PC-3 (cell line): ENCODE data around the gene AKR1C1. TPM values are rescaled to one million over a fixed set of nuclear protein-coding genes. Genes with fewer than 3 reads are reported as not detected.
"Not testable (repeated sequence)": the region's sequence is repeated elsewhere in the genome, so short reads cannot be mapped to it uniquely, and the experiment has no call there.

Source experiments
- ATAC-seq: fragments of 200-7000 bp; cut with Tn5 transposase; 2 replicates; pipeline ENCODE4 v1.9.1; 2020; ENCODE audit warnings: mild to moderate bottlenecking, moderate library complexity
- Bru-seq: library from RNA; stranded (reverse); fragments of 400-500 nt; gene quantifications from one replicate; lab custom pipeline; 2021; lab: Mats Ljungman, UMichigan
- BruChase-seq, 2 experiments: library from RNA; stranded (reverse); fragments of 400-500 nt; gene quantifications; one replicate each; lab custom pipeline; 2021; lab: Mats Ljungman, UMichigan
- BruUV-seq: library from RNA; stranded (reverse); fragments of 400-500 nt; replicated peaks from 2 replicates; lab custom pipeline; 2021; lab: Mats Ljungman, UMichigan
- CTCF ChIA-PET: fragments of 300-600 bp; sonication (Branson Sonifier 250); formaldehyde crosslinking; loops from one replicate; lab custom pipeline; 2022; ENCODE audit warnings: antibody characterized with exemption; lab: Charles Lee
- POLR2A ChIA-PET: fragments of 300-600 bp; sonication (Branson Sonifier 250); formaldehyde crosslinking; loops from one replicate; lab custom pipeline; 2022; ENCODE audit warnings: antibody characterized with exemption; ENCODE audit not compliant: unreplicated experiment; lab: Charles Lee
- DNase-seq: peaks from one replicate; pipeline ENCODE4 v3.0.0-alpha.2; 2015
- H2AFZ ChIP-seq: fragments of 300-600 bp; sonication (generic); 2 replicates; pipeline ENCODE4 v1.6.0; 2016; ENCODE audit warnings: antibody characterized with exemption, low read length
- H3F3A ChIP-seq: fragments of 300-600 bp; sonication (generic); one replicate; pipeline ENCODE4 v1.6.0; 2017; ENCODE audit warnings: antibody characterized with exemption, low read length, control low read depth, mild to moderate bottlenecking; ENCODE audit not compliant: unreplicated experiment
- H3K27ac ChIP-seq: fragments of 300-600 bp; sonication (generic); 2 replicates; pipeline ENCODE4 v1.5.1; 2016; ENCODE audit warnings: mild to moderate bottlenecking, low read length
- H3K27me3 ChIP-seq: fragments of 300-600 bp; sonication (generic); 2 replicates; pipeline ENCODE4 v1.6.1; 2016; ENCODE audit warnings: low read length, mixed read lengths
- H3K36me3 ChIP-seq: fragments of 300-600 bp; sonication (generic); 2 replicates; pipeline ENCODE4 v1.6.1; 2016; ENCODE audit warnings: low read depth, mixed run types, low read length, mixed read lengths
- H3K4me1 ChIP-seq: fragments of 300-600 bp; sonication (generic); 2 replicates; pipeline ENCODE4 v1.5.1; 2016; ENCODE audit warnings: low read length; ENCODE audit not compliant: insufficient read depth
- H3K4me2 ChIP-seq: fragments of 300-600 bp; sonication (generic); 2 replicates; pipeline ENCODE4 v1.6.0; 2016; ENCODE audit warnings: low read length
- H3K4me3 ChIP-seq: fragments of 300-600 bp; sonication (generic); 2 replicates; pipeline ENCODE4 v1.5.1; 2016; ENCODE audit warnings: mild to moderate bottlenecking, low read length, mixed read lengths
- H3K79me2 ChIP-seq: fragments of 300-600 bp; sonication (generic); 2 replicates; pipeline ENCODE4 v1.6.1; 2017; ENCODE audit warnings: low read length, mixed read lengths
- H3K9ac ChIP-seq: fragments of 300-600 bp; sonication (generic); 2 replicates; pipeline ENCODE4 v1.6.0; 2016; ENCODE audit warnings: mild to moderate bottlenecking, low read length
- H3K9me2 ChIP-seq: fragments of 300-600 bp; sonication (generic); replicated peaks from 2 replicates; pipeline ENCODE4 v1.6.1; 2016; ENCODE audit warnings: mixed run types, low read length, mixed read lengths
- H3K9me3 ChIP-seq: fragments of 300-600 bp; sonication (generic); 2 replicates; pipeline ENCODE4 v1.6.1; 2016; ENCODE audit warnings: low read length, mixed read lengths
- H4K20me1 ChIP-seq: fragments of 300-600 bp; sonication (generic); 2 replicates; pipeline ENCODE4 v1.6.1; 2016; ENCODE audit warnings: low read length, mixed read lengths
- CTCF ChIP-seq: fragments of 300-600 bp; sonication (generic); conservative IDR thresholded peaks from 2 replicates; pipeline ENCODE4 v1.5.1; 2017; ENCODE audit warnings: antibody characterized with exemption, low read depth, mild to moderate bottlenecking, low read length
- EZH2 ChIP-seq: fragments of 300-600 bp; sonication (generic); IDR thresholded peaks from one replicate; pipeline ENCODE4 v1.6.1; 2017; ENCODE audit warnings: antibody characterized with exemption, mild to moderate bottlenecking, low read length; ENCODE audit not compliant: unreplicated experiment
- EZH2phosphoT487 ChIP-seq: fragments of 300-600 bp; sonication (generic); IDR thresholded peaks from 2 replicates; pipeline ENCODE4 v1.6.1; 2018; ENCODE audit warnings: mild to moderate bottlenecking, antibody characterized with exemption, low read length, borderline replicate concordance
- intact Hi-C: fragments of 100-400 bp; cut with micrococcal nuclease; formaldehyde crosslinking; loops from 2 replicates; pipeline ENCODE4 v1.9.0; 2023
- long read RNA-seq: library from polyadenylated mRNA; unstranded; transcript quantifications from one replicate; pipeline ENCODE4 v2.0.0, GENCODE V29; 2021; ENCODE audit not compliant: unreplicated experiment
- total RNA-seq: library from RNA; depleted of rRNA; stranded (reverse); fragments of >200 nt; gene quantifications from 2 replicates; pipeline ENCODE4 v1.2.3, GENCODE V29; 2014; rRNA removed

The AKR1C1 gene
- total RNA-seq, result 1.8 and 3.2 TPM in 2 replicates
- percentile 41 among the genes with signal in this experiment for Bru-seq, nascent RNA
- percentile 32 among the genes with signal in this experiment for BruChase-seq, experiment 1, labeled RNA remaining after a 6-hour chase
- percentile 46 among the genes with signal in this experiment for BruChase-seq, experiment 2, labeled RNA remaining after a 2-hour chase
- long read RNA-seq, full-length matches to known transcripts, result 2 of 2 reads
- long read RNA-seq, partial matches to known transcripts, result 0 of 2 reads
- long read RNA-seq, other reads (novel, unspliced or antisense), result 0 of 2 reads

GRCh38 chr10:4962876-4963814 lies at the start of gene AKR1C1:
AKR1C1 (plus strand) TSS chr10:4963415; CDS start chr10:4963445, 30 bp downstream.
- H3K4me1 ChIP-seq, CTCF ChIA-PET, H3K36me3 ChIP-seq, H3F3A ChIP-seq, intact Hi-C loops, H3K9ac ChIP-seq, H3K27ac ChIP-seq, H3K9me2 ChIP-seq, H4K20me1 ChIP-seq, H3K27me3 ChIP-seq, H3K4me2 ChIP-seq, H3K4me3 ChIP-seq, H2AFZ ChIP-seq, H3K9me3 ChIP-seq, H3K79me2 ChIP-seq, DNase-seq: not testable (repeated sequence)
- TSS peak; percentile 78 for BruUV-seq
- peak; percentile 94 for ATAC-seq
- POLR2A ChIA-PET, result interaction anchor here (0.6 kb wide), 1 partner anchor 483 kb away, joined by 4 read pairs; no protein-coding TSS in a partner anchor

- intact Hi-C loops, result no loop called here
- CTCF ChIA-PET, result no interaction called here
- H3K79me2 ChIP-seq, result no peaks in the 10 kb centered on the region
- no TSS peak for BruUV-seq
- H3K9me3 ChIP-seq, result no peaks in the 10 kb centered on the region
- H3F3A ChIP-seq, result no peaks in the 10 kb centered on the region
- no peak for TF ChIP-seq EZH2
- no peak for TF ChIP-seq CTCF
- no peak for TF ChIP-seq EZH2phosphoT487
- H4K20me1 ChIP-seq, result no peaks in the 10 kb centered on the region
- no peak overlapping the region for H3K4me2 ChIP-seq
- H3K4me1 ChIP-seq, result no peaks in the 10 kb centered on the region
- no peaks in the 10 kb centered on the region for H3K9me2 ChIP-seq
- no peaks in the 10 kb centered on the region for H3K27me3 ChIP-seq
- no peak overlapping the region for H2AFZ ChIP-seq
- DNase-seq (no peak), ATAC-seq (no peak)
- H3K4me3 ChIP-seq, result no peak overlapping the region
- no peak overlapping the region for H3K27ac ChIP-seq
- H3K36me3 ChIP-seq, result no peaks in the 10 kb centered on the region
- no peak overlapping the region for H3K9ac ChIP-seq
- POLR2A ChIA-PET, result no interaction called here
Measured at GRCh38 chr10:4914213-4914850, 48.9 kb upstream of the AKR1C1 start.

GRCh38 chr10:4916086-4916716 lies 47.0 kb upstream of the AKR1C1 start:
- ChIA-PET CTCF (no interaction called here), POLR2A (no interaction called here)
- Histone ChIP-seq H3K9me3 (no peaks in the 10 kb centered on the region), H3K9ac (no peak overlapping the region), H3K4me1 (no peaks in the 10 kb centered on the region), H3K9me2 (no peaks in the 10 kb centered on the region), H4K20me1 (no peaks in the 10 kb centered on the region), H3F3A (no peaks in the 10 kb centered on the region), H3K27me3 (no peaks in the 10 kb centered on the region), H3K4me2 (no peak overlapping the region), H2AFZ (no peak overlapping the region), H3K4me3 (no peak overlapping the region), H3K27ac (no peak overlapping the region), H3K79me2 (no peaks in the 10 kb centered on the region), H3K36me3 (no peaks in the 10 kb centered on the region)
- no peak for DNase-seq
- no TSS peak for BruUV-seq
- intact Hi-C loops, result no loop called here
- no peak for ATAC-seq
- TF ChIP-seq EZH2phosphoT487 (no peak), EZH2 (no peak), CTCF (no peak)
